ENCODE measurements around the gene ADRM1.

ADRM1 gene

GRCh38 chr20:62302341-62303061 lies at the start of gene ADRM1:
TSS of gene ADRM1 (plus strand) at chr20:62302997. CDS start at chr20:62303569, 572 bp downstream.
- peak; percentile 90 to 97 for DNase-seq (ENCODE audit: extremely low read depth in 1 of 2, low read depth in 1 of 2)

- no peak for DNase-seq (ENCODE audit: extremely low read depth in 1 of 2, low read depth in 1 of 2)
These were observed 49.4 kb upstream of the ADRM1 start for GRCh38 chr20:62253398-62253797.

- no peak for DNase-seq (ENCODE audit: extremely low read depth in 1 of 2, low read depth in 1 of 2)
These were observed 48.6 kb upstream of the ADRM1 start for GRCh38 chr20:62254021-62254724.

GRCh38 chr20:62255976-62256375 lies 46.8 kb upstream of the ADRM1 start:
- DNase-seq (ENCODE audit: extremely low read depth in 1 of 2, low read depth in 1 of 2), result no peak

GRCh38 chr20:62258499-62259293 lies 44.1 kb upstream of the ADRM1 start:
- no peak for DNase-seq (ENCODE audit: extremely low read depth in 1 of 2, low read depth in 1 of 2)

- DNase-seq (ENCODE audit: extremely low read depth in 1 of 2, low read depth in 1 of 2), result no peak
These were observed 43.6 kb upstream of the ADRM1 start for GRCh38 chr20:62259294-62259565.

- no peak for DNase-seq (ENCODE audit: extremely low read depth in 1 of 2, low read depth in 1 of 2)
These were observed 40.7 kb upstream of the ADRM1 start for GRCh38 chr20:62262064-62262463.

- DNase-seq (ENCODE audit: extremely low read depth in 1 of 2, low read depth in 1 of 2), result no peak
These were observed 39.4 kb upstream of the ADRM1 start for GRCh38 chr20:62263396-62263795.

GRCh38 chr20:62265365-62265764 lies 37.4 kb upstream of the ADRM1 start:
- no peak for DNase-seq (ENCODE audit: extremely low read depth in 1 of 2, low read depth in 1 of 2)

- no peak for DNase-seq (ENCODE audit: extremely low read depth in 1 of 2, low read depth in 1 of 2)
These were observed 36.5 kb upstream of the ADRM1 start for GRCh38 chr20:62266340-62266739.

- DNase-seq (ENCODE audit: extremely low read depth in 1 of 2, low read depth in 1 of 2), result no peak
These were observed 35.9 kb upstream of the ADRM1 start for GRCh38 chr20:62266851-62267250.

- DNase-seq (ENCODE audit: extremely low read depth in 1 of 2, low read depth in 1 of 2), result no peak
These were observed 35.3 kb upstream of the ADRM1 start for GRCh38 chr20:62267543-62267942.

GRCh38 chr20:62268228-62268900 lies 34.4 kb upstream of the ADRM1 start:
- DNase-seq (ENCODE audit: extremely low read depth in 1 of 2, low read depth in 1 of 2), result no peak

- no peak for DNase-seq (ENCODE audit: extremely low read depth in 1 of 2, low read depth in 1 of 2)
These were observed 33.4 kb upstream of the ADRM1 start for GRCh38 chr20:62269378-62269777.

- DNase-seq (ENCODE audit: extremely low read depth in 1 of 2, low read depth in 1 of 2), result no peak
These were observed 32.9 kb upstream of the ADRM1 start for GRCh38 chr20:62269871-62270270.

GRCh38 chr20:62272200-62272599 lies 30.6 kb upstream of the ADRM1 start:
- DNase-seq (ENCODE audit: extremely low read depth in 1 of 2, low read depth in 1 of 2), result no peak

GRCh38 chr20:62273416-62273815 lies 29.4 kb upstream of the ADRM1 start:
- DNase-seq (ENCODE audit: extremely low read depth in 1 of 2, low read depth in 1 of 2), result no peak

GRCh38 chr20:62274332-62274950 lies 28.4 kb upstream of the ADRM1 start:
- DNase-seq (ENCODE audit: extremely low read depth in 1 of 2, low read depth in 1 of 2), result no peak

GRCh38 chr20:62275219-62275618 lies 27.6 kb upstream of the ADRM1 start:
- no peak for DNase-seq (ENCODE audit: extremely low read depth in 1 of 2, low read depth in 1 of 2)

GRCh38 chr20:62276439-62276838 lies 26.4 kb upstream of the ADRM1 start:
- DNase-seq (ENCODE audit: extremely low read depth in 1 of 2, low read depth in 1 of 2), result no peak

- no peak for DNase-seq (ENCODE audit: extremely low read depth in 1 of 2, low read depth in 1 of 2)
These were observed 25.5 kb upstream of the ADRM1 start for GRCh38 chr20:62277253-62277652.
